ENCODE data around the gene ARMC6.
"Not testable (repeated sequence)": the region's sequence is repeated elsewhere in the genome, so short reads cannot be mapped to it uniquely, and the experiment has no call there.

Gene ARMC6

DNA sequence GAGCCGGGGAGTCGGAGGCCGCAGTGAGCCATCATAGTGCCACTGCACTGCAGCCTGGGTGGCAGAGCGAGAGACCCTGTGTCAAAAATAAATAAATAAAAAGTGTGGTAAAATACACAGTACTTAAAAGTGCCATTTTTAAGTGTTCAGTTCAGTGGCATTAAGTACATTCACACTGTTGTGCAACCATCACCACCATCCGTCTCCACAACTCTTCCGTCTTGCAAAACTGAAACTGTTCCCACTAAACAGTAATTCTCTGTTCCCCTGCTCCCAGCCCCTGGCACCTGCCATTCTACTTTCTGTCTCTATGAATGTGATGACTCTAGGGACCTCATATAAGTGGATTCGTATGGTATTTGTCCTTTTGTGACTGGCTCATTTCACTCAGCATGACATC is 43.7 kb downstream of the ARMC6 start:
- no peak for ATAC-seq

DNA sequence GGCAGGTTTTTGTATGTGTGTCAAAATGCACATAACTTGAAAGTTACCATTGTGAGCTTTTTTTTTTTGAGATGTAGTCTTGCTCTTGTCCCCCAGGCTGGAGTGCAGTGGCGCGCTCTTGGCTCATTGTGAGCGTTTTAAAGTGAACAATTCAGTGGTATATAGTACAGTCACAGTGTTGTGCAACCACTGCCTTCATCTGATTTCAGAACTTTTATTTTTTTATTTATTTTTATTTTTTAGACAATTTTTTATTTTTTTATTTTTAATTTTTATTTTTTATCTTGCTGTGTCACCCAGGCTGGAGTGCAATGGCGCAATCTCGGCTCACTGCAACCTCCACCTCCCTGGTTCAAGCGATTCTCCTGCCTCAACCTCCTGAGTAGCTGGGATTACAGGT is 45.4 kb downstream of the ARMC6 start:
- ATAC-seq: no peak

DNA sequence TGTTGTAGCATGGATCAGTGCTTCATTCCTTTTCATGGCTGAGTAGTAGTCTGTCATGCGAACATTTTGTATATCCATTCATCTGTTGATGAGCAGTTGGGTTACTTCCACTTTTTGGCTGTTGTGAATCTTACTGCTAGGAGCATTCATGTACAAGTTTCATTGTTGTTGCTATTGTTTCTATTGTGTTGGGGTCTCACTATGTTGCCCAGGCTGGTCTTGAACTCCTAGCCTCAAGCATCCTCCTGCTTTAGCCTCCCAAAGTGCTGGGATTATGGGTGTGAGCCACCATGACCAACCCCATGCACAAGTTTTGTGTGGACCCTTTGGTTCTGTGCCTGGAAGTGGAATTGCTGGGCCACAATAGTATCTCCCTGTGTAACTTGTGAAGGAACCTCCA is 46.2 kb downstream of the ARMC6 start:
- ATAC-seq: no peak

DNA sequence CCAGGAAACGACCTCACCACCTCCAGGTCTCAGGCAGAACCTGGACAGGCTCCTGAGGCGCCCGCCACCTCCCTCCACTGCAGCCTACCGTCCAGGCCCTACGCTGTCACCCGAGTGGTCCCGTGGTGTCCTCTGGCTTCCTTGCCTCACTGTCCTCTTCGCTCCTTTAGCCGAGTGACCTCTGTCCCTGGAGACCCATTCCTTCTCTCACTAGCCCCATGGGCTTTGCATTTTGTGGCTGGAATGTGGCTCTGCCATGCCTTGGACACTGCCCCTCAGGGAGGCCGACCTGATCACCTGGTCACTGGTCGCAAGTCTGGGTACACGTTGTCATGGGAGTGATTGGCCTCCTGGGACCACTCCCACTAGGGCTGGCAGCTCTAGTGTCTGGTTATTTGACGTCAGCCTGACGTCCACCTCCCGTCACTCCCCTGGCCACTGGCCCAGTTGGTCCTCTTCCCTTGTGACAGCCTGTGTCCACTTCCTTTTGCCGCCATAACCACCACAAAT is 48.3 kb downstream of the ARMC6 start:
- ATAC-seq: no peak

DNA sequence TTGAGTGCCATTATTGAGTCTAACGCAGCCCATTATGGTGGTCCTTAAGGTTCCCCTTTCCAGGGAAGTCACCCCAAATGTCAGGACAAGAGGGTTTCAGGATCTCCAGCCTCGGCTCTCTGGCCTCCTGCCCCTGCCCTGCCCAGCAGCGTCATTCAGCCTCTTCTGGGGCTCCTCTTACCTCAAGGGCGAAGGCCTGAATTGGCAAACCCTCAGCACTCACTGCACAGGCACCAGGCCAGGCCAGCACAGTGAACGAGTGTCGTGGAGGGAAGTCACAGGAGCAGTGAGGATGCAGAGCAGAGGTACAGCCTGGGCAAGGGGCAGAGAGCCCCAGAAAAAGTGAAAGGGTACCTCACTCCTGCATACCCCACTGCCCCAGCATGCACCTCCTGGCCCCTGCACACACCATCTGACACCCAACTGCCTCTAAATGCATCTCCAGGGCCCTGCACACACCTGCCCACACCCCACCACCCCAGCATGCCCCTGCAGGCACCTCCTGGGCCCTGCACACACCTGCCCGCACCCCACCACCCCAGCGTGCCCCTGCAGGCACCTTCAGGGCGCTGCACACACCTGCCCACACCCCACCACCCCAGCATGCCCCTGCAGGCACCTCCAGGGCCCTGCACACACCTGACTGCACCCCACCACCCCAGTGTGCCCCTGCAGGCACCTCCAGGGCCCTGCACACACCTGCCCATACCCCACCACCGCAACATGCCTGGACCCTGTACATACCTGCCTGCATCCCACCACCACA is 50.2 kb downstream of the ARMC6 start:
- no peak for ATAC-seq

DNA sequence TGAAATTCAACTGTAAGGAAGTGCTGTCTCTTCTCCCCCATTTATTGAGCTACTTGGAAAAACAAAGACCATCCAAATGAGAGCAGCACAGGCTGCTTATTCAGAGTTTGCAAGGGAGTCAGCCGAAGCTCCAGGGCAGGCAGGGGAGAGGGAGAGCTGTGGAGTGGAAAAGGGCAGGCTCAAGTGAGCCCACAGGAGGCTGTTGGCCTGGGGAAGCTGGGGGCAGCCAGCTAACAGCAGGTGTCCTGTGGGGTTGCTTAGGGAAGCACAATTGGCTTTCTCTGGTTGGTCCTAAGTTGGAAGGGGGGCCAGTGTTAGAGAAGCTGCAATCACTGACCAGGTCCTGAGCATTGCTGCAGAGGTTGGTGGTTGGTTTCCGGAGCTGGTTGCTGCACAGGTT is 54.3 kb downstream of the ARMC6 start:
- no peak for ATAC-seq

DNA sequence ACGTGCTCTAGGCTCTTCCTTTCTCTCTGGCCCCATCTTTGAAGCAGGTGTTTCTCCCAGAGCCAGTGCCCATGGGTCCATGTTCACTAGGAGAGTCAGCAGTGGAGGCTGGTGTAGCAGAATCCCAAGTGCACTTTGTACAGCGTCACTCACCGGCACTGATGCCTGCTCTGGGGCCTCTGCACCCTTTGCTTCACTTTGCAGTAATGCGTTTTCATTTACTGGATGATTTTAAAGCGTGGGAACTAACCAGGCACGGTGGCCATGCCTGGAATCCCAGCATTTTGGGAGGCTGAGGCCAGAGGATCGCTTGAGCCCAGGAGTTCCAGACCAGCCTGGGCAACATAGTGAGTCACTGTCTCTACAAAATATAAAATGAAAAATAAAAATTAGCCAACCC is 61.1 kb downstream of the ARMC6 start:
- ATAC-seq: no peak

DNA sequence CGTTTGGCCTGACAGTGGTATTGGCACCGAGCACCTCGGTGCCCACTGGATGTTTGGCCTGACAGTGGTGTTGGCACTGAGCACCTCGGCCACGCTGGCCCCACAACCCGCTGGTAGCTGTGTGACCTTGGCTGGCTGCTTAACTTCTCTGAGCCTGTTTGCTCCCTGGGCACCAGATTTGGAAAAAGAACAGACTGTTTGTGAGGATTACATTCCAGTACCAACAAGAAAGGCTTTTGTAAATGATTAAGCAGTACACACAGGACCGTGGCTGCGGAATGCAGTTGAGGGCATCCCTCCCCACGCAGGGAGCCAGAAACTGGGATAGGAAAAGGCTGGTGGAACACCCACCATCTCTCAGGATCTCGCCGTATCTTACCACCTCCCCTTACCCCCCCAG is 62.3 kb downstream of the ARMC6 start:
- ATAC-seq: no peak

DNA sequence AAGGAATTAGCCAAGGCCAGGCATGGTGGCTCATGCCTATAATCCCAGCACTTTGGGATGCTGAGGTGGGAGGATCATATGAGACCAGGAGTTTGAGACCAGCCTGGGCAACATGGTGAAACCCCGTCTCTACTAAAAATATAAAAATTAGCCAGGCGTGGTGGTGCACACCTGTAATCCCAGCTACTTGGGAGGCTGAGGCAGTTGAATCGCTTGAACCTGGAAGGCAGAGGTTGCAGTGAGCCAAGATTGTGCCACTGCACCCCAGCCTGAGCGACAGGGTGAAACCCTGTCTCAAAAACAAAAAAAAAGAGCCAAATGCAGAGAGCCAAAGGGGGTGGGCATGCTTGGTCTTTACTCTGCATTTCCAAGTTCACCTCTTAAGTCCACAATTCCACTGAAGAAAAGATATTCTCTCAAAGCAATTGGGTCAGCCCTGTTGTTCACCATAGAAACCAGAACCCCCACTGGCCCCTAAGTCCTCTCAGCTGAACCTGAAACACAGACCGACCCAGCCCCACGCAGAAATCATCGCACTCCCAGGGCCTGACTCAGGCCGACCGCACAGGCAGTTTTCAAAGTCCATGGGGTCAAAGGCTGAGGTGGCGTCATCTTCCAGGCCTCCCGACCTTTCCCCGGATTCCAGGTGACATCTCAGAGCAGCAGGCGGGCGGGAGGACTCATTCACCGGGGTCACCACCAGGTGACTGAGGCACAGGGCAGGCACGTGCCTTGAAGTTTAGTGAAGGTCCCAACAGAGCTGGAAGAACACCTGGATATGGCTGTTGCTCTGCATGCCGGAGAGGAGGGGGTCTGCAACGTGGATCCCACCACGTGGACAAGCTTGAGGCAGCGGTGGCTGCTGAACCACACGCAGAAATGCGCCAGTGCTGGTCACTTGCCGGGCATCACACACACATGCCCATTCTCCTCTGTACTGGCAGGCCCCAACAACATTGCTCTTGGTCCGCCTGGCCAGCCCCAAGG is 63.5 kb downstream of the ARMC6 start:
- no peak for ATAC-seq

DNA sequence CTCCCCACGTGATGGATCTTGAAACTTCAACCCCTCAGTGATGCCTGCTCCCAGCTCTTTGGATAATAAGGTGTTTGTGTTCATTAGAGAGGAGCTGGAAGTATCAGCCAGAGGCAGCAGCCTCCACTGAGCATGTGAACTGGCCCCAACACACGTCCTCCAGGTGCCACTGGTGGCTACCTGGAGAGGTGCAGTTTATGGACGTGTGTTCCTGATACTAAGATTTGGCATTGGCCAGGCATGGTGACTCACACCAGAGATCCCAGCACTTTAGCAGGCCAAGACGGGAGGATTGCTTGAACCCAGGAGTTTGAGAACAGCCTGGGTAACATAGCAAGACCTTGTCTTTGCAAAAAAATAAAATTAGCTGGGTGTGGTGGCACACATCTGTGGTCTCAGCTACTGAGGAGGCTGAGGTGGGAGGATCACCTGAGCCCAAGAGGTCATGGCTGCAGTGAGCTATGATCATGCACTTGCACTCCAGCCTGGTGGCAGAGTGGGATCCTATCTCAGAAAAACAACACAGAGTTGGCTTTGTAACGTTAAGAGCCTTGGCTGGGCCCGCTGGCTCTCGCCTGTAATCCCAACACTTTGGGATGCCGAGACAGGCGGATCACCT is 64.8 kb downstream of the ARMC6 start:
- ATAC-seq: no peak

DNA sequence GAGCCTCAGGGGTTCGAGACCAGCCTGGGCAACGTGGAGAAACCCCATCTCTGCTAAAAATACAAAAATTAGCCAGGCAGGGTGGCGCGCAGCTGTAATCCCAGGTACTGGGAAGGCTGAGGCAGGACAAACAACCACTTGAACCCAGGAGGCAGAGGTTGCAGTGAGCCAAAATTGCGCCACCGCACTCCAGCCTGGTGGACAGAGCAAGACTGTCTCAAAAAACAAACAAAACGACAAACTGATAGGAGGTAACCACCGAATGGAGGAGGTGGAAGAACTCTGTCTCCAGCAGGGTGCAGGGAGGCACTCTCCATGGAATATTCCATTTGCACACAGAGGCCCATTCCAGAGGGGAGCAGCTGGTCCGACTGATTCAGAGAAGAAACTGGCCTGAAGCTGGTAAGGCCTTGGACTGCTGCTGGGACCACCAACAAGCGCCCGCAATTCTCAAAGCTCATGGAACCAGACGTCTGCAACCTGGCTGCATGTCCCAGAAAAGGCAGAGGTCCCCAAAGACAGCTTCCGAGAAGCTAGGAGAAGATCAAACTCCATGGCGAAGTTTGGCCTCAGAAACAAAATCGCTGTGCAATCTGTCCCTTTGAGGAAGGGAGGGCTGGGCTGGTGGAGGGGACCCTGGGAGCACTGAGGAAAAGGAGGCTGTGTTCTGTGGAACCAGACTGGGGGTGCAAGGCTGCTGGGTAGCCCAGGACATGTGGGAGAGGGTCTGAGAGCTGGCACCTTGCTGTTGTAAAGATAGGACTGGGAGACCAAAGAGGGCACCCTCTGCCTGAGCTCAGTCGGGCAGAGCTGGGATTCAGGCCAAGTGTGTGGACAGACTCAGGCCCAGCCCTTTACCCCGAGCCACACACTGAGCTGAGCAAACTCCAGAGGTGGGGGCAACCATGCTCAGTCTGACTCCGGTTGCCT is 65.6 kb downstream of the ARMC6 start:
- no peak for ATAC-seq

DNA sequence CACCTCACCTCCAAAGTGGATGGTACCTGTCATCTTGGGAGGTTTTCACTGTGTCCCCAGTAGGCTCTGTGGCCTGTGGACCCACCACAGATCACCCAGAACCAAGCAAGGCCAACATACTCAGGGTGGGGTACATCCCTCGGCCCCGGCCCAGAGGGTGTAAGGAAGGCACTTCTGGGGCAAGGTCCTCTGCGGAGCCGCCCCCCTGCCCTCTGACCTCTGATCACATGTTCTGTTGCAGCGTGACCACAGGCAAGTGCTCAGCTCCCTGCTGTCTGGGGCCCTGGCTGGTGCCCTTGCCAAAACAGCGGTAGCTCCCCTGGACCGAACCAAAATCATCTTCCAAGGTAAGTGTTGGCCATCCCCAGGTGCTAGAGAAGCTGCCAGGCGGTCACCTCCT is 68.1 kb downstream of the ARMC6 start:
- ATAC-seq: no peak

DNA sequence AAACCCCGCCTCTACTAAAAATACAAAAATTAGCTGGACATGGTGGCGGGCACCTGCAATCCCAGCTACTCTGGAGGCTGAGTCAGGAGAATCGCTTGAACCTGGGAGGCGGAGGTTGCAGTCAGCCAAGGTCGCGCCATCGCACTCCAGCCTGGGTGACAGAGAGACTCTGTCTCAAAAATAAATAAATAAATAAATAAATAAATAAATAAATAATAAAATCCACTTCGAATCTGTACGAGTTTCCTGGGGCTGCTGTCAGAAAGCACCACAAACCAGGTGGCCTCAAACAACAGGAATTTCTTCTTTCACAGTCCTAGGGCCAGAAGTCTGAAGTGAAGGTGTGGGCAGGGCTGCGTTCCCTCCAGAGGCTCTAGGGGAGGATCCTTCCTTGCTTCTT is 69.2 kb downstream of the ARMC6 start:
- ATAC-seq: not testable (repeated sequence)

DNA sequence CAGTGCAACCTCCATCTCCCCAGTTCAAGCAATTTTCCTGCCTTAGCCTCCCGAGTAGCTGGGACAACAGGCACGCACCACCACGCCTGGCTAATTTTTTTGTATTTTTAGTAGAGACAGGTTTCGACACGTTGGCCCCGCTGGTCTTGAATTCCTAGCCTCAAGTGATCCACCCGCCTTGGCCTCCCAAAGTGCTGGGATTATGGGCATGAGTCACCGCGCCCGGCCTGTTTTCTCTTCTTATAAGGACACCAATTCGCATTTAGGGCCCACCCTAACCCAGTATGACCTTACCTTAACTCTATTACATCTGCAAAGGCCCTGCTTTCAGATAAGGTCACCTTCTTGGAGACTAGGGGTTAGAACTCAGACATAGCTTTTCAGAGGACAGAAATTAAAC is 69.8 kb downstream of the ARMC6 start:
- ATAC-seq: no peak

DNA sequence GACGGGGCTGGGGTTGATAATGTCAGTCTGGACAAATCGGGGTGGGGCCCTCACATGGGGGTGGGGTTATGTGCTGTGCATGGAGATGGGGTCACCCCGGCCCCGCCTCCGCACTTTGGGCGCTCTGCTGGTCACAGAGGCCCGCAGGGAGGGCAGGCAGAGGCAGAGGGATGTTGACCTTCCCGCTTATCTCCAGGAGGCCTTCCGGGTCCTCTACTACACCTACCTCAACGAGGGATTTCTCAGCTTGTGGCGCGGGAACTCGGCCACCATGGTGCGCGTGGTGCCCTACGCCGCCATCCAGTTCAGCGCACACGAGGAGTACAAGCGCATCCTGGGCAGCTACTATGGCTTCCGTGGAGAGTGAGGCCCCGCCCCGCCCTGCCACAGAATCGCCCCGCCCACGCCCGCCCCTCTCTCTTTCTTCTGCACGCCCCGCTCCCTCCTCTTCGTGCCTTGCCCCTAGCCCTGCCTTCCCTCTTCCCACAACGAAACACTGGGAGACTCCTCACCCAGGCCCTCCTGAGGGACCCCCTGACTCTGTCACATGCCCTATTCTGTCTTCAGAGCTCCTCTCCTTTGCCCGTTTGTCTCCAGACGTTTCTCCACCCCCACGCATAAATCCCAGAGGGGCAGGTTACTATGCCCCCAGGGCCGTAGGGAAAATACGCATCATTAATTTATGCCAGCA is 72.1 kb downstream of the ARMC6 start:
- ATAC-seq: no peak

DNA sequence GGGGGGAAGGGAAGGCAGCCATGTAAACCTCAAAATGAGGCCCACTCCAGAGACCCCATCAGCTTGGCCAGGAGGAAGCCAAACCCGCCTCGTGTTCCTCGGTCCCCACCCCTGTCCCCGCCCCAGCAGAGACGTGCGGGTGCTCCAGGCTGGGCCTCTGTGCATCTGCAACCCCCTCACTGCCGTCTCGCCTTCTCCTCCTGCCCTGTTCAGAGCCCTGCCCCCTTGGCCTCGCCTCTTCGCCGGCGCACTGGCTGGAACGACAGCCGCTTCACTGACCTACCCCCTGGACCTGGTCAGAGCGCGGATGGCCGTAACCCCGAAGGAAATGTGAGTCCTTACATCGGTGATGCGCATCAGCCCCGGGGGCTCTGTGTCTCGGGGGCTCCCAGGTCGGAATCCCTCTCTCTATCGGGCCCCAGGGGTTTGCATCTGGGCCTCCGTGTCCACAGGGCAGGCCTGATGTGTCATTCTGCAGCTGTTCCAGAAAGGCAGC is 72.7 kb downstream of the ARMC6 start:
- no peak for ATAC-seq

DNA sequence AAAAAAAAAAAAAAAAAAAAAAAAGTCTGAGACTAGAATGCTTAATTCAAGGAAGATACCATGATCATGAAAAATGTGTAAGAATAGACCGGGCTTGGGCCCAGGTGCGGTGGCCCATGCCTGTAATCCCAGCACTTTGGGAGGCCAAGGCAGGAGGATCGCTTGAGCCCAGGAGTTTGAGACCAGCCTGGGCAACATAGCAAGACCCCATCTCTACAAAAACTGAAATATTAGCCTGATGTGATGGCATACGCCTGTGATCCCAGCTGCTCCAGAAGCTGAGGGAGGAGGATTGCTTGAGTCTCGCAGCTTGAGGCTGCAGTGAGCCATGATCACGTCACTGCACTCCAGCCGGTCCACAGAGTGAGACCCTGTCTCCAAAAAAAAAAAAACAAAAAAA is 73.5 kb downstream of the ARMC6 start:
- not testable (repeated sequence) for ATAC-seq

DNA sequence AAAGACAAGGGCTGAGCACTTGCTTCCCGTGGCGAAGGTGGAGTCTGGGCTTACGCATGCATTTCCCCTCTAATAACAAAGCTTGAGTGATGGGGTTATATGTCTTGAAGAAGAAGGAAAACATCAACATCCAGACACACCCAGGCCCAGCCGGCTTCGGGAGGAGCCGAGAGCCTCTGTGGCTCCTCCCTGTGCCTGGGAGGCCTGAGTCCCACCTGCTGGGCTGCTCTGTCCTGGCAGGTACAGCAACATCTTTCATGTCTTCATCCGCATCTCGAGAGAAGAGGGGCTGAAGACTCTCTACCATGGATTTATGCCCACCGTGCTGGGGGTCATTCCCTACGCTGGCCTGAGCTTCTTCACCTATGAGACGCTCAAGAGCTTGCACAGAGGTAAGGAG is 74.3 kb downstream of the ARMC6 start:
- no peak for ATAC-seq

All from activated CD4-positive, CD25-positive, alpha-beta regulatory T cell treated with anti-CD3 and anti-CD28 coated beads, Interleukin-2, amount 50 U/mL, for 24 hours (primary cell).